AG04449 (cell line): ENCODE measurements around the gene CLEC12A.
"Not testable (repeated sequence)": the region's sequence is repeated elsewhere in the genome, so short reads cannot be mapped to it uniquely, and the experiment has no call there.

Source experiments
- CTCF ChIA-PET: fragments of 350-600 bp; formaldehyde crosslinking; extraction: SDS; loops from one replicate; lab custom pipeline; 2021; ENCODE audit warnings: antibody characterized with exemption; lab: Yijun Ruan, JAX
- POLR2A ChIA-PET: fragments of 400-600, 350-600 bp; formaldehyde crosslinking; extraction: SDS; loops from one replicate; lab custom pipeline; 2020; ENCODE audit warnings: antibody characterized with exemption, inconsistent platforms; lab: Yijun Ruan, JAX
- DNase-seq: peaks from one replicate; pipeline ENCODE4 v3.0.0-alpha.2; 2010; ENCODE audit warnings: low read depth, low spot score
- H3K4me3 ChIP-seq: 2 replicates; pipeline ENCODE4 v1.5.1; 2011; ENCODE audit warnings: low read depth, mild to moderate bottlenecking, control low read depth, low read length
- TF ChIP-seq, protein P1 (sequence below): IDR thresholded peaks from one replicate; pipeline ENCODE4 v1.5.1; 2011; ENCODE audit warnings: mild to moderate bottlenecking, moderate library complexity, low read length, control low read depth, inconsistent platforms; ENCODE audit not compliant: insufficient read depth; ENCODE audit errors: missing control alignments

The CLEC12A gene

DNA sequence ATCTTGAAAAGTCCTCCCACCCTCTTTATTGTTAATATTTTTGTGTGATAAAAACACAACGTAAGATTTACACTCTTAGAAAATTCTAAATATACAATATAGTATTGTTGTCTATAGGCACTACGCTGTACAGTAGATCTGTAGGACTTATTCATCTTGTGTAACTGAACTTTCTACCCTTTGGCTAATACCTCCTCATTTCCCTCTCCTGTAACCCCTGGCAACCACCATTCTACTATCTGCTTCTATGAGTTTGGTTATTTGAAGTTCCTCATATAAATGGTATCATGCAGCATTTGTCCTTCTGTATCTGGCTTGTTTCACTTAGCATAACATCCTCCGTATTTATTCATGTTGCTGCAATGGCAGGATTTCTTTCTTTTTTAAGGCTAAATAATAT is 54.0 kb downstream of the CLEC12A start:
- CTCF ChIA-PET, result interaction anchor here (1.1 to 4.4 kb wide), 3 partner anchors 14 to 128 kb away, joined by 3 to 22 read pairs (median 3); partner anchors contain the start of gene CLEC12B
- H3K4me3 ChIP-seq, result no peak overlapping the region
- TF ChIP-seq, protein P1, sequence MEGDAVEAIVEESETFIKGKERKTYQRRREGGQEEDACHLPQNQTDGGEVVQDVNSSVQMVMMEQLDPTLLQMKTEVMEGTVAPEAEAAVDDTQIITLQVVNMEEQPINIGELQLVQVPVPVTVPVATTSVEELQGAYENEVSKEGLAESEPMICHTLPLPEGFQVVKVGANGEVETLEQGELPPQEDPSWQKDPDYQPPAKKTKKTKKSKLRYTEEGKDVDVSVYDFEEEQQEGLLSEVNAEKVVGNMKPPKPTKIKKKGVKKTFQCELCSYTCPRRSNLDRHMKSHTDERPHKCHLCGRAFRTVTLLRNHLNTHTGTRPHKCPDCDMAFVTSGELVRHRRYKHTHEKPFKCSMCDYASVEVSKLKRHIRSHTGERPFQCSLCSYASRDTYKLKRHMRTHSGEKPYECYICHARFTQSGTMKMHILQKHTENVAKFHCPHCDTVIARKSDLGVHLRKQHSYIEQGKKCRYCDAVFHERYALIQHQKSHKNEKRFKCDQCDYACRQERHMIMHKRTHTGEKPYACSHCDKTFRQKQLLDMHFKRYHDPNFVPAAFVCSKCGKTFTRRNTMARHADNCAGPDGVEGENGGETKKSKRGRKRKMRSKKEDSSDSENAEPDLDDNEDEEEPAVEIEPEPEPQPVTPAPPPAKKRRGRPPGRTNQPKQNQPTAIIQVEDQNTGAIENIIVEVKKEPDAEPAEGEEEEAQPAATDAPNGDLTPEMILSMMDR, result no peak
- no peak for DNase-seq
- POLR2A ChIA-PET, result no interaction called here

DNA sequence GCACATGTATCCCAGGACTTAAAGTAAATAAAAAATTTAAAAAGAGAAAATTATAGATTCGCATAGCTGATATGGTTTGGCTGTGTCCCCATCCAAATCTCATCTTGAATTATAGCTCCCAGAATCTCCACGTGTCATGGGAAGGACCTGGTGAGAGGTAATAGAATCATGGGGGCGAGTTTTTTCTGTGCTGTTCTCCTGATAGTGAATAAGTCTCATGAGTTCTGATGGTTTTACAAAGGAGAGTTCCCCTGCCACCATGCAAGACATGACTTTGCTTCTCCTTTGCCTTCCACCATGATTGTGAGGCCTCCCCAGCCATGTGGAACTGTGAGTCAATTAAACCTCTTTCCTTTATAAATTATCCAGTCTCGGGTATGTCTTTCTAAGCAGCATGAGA is 55.5 kb downstream of the CLEC12A start:
- H3K4me3 ChIP-seq, POLR2A ChIA-PET, DNase-seq: not testable (repeated sequence)
- CTCF ChIA-PET, result interaction anchor here (1.8 kb wide), 1 partner anchor 114 kb away, joined by 4 read pairs; no protein-coding TSS in a partner anchor

DNA sequence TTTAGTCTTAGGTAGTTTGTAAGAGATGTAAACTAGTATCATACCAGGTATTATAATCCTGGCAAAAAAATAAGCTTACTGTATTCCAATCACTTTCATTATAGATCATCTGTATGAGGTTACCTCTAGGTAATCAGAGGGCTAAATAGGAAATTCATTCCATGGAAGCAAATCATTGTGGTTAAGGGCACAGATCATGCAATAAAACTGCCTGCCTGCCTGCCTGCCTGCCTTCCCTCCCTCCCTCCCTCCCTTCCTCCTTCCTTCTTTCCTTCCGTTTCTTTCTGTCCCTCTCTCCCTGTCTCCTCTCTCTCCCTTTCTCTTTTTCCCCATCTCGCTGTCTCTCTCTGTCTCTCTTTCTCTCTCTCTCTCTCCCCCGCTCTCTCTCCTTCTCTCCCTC is 56.1 kb downstream of the CLEC12A start:
- POLR2A ChIA-PET, result no interaction called here
- TF ChIP-seq, protein P1, result no peak
- CTCF ChIA-PET, result interaction anchor here (1.8 kb wide), 1 partner anchor 114 kb away, joined by 4 read pairs; no protein-coding TSS in a partner anchor
- no peak overlapping the region for H3K4me3 ChIP-seq
- DNase-seq, result no peak

DNA sequence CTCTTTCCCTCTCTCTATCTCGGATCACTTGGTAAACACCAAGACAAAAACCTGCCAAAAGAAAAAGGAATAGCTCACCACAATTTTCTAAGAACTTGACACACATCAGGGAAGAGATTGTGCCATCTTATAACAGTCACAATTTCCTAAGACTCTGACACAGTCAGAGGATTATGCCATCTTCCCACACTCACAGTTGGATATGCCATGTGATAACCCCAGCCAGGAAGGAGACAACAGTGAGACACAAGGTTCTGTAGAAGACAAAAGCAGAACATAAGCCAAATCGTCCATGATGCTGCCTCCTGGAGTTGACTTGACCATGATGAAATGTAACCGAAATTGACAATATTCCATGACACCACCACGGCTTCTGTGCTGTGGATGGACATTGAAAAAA is 56.5 kb downstream of the CLEC12A start:
- POLR2A ChIA-PET, result no interaction called here
- no peak for DNase-seq
- CTCF ChIA-PET, result no interaction called here
- H3K4me3 ChIP-seq, result no peak overlapping the region
- TF ChIP-seq, protein P1, result no peak

DNA sequence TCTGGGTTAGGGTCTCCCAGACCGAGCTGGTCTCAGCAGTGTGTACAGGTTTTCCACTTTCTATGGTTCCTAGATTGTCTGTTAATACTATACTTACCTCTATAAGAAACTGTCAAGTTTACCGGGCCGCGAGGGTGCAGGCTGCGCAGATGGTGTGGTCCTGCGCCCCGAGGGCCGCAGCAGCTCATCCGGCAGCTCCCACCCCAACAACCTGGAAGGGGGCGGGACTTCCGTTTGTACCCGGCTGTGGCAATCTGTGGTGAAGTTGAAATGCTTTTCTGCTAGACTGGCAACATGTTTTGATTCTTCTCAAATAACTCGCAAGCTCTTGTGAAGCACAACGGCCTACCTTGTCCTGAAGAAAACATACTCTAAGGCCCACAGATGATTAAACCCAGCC is 59.2 kb downstream of the CLEC12A start, which contains the start of gene CLEC9A:
TSS of gene CLEC9A (plus strand) at position 237 of the 400 bp plus-strand sequence. CDS start 22,006 bp downstream, outside the sequence.
- no peak for DNase-seq
- POLR2A ChIA-PET, result no interaction called here
- TF ChIP-seq, protein P1, result no peak
- CTCF ChIA-PET, result interaction anchor here (0.9 to 1.9 kb wide), 4 partner anchors 110 to 205 kb away, joined by 3 to 7 read pairs (median 4); no protein-coding TSS in a partner anchor
- H3K4me3 ChIP-seq, result no peak within 1 kb of the TSS

DNA sequence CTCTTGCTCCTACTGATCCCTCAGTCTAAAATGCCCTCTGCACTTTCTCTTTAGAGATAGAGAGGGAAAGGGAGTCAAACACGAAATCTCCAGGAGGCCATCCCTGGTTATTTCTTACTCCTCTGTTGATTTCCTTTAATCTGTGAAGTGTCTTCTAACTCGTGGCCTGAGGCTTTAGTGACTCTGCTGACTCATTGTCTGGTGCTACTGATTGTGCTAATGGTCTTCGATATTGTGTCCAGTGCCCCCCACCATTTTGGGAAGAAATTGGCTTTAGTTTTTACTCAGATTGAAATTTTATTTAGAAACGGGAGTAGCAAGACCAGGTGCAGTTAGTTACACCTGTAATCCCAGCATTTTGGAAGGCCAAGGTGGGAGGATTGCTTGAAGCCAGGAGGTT is 60.1 kb downstream of the CLEC12A start:
- ChIA-PET CTCF (interaction anchor here (0.7 to 1.9 kb wide), 6 partner anchors 21 to 281 kb away, joined by 3 to 14 read pairs (median 4); partner anchors contain the start of gene CLEC12B), POLR2A (no interaction called here)
- DNase-seq, result no peak
- no peak overlapping the region for H3K4me3 ChIP-seq
- TF ChIP-seq, protein P1, result no peak

DNA sequence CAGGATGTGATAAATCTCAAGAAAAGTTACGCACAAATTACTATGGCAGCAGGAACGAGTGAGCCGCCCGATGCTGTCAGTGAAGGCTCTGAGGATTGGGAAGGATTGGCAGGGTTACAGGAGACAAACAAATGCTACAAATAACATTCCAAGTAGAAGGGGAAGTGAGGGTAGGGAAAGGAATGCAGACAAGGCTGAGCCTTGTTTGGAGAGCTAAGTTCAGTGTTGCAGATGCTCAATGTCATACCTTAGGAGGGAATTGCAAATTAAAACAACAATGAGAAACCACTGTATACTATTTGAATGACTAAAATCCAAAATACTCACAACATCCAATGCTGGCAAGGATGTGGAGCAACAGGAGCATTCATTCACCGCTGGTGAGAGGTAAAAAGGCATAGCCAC is 60.6 kb downstream of the CLEC12A start:
- TF ChIP-seq, protein P1, result no peak
- DNase-seq, result peak; percentile 77
- CTCF ChIA-PET, result interaction anchor here (0.7 to 1.9 kb wide), 6 partner anchors 22 to 282 kb away, joined by 3 to 14 read pairs (median 3); partner anchors contain the start of gene CLEC12B
- POLR2A ChIA-PET, result no interaction called here
- no peak overlapping the region for H3K4me3 ChIP-seq
